Epithelial cell of proximal tubule (primary cell): ENCODE data around the gene CYTH1. TPM values are rescaled to one million over a fixed set of nuclear protein-coding genes. Genes with fewer than 3 reads are reported as not detected.

Experiments used
- DNase-seq: peaks from one replicate; pipeline ENCODE4 v3.0.0-alpha.2; 2011; ENCODE audit warnings: low read depth
- H3K4me3 ChIP-seq: 2 replicates; pipeline ENCODE4 v1.5.1; 2011; ENCODE audit warnings: low read depth, mild to moderate bottlenecking, low read length
- CTCF ChIP-seq: conservative IDR thresholded peaks from 2 replicates; pipeline ENCODE4 v1.5.1; 2012; ENCODE audit warnings: low read depth, mild to moderate bottlenecking, low read length
- total RNA-seq: library from RNA; depleted of rRNA; stranded (reverse); fragments of >200 nt; gene quantifications from 2 replicates; pipeline ENCODE4 v1.2.3, GENCODE V29; 2015

Gene CYTH1
- total RNA-seq, 1 donor from 2014 or later: 16.8 TPM

GRCh38 chr17:78717431-78717980, 64.6 kb downstream of the CYTH1 start:
- no peak for DNase-seq

GRCh38 chr17:78716814-78717393, 65.2 kb downstream of the CYTH1 start:
- peak overlapping the region; percentile 60 for H3K4me3 ChIP-seq
- no peak for DNase-seq
- TF ChIP-seq CTCF: no peak

More at GRCh38 chr17:78717431-78717980, 64.6 kb downstream of the CYTH1 start:
- peak overlapping the region; percentile 60 for H3K4me3 ChIP-seq
- no peak for TF ChIP-seq CTCF

GRCh38 chr17:78716292-78716691, 65.8 kb downstream of the CYTH1 start:
- H3K4me3 ChIP-seq: no peak overlapping the region
- no peak for DNase-seq
- TF ChIP-seq CTCF: no peak

- TF ChIP-seq CTCF: no peak
- no peak overlapping the region for H3K4me3 ChIP-seq
- no peak for DNase-seq
Measured at GRCh38 chr17:78715876-78716275, 66.2 kb downstream of the CYTH1 start.

GRCh38 chr17:78715000-78715771, 66.9 kb downstream of the CYTH1 start:
- no peak overlapping the region for H3K4me3 ChIP-seq
- DNase-seq: no peak
- TF ChIP-seq CTCF: no peak

- TF ChIP-seq CTCF: no peak
- H3K4me3 ChIP-seq: no peak overlapping the region
- DNase-seq: no peak
Measured at GRCh38 chr17:78714534-78714933, 67.5 kb downstream of the CYTH1 start.
